ENCODE measurements around the gene DFFA.

DFFA gene

DNA sequence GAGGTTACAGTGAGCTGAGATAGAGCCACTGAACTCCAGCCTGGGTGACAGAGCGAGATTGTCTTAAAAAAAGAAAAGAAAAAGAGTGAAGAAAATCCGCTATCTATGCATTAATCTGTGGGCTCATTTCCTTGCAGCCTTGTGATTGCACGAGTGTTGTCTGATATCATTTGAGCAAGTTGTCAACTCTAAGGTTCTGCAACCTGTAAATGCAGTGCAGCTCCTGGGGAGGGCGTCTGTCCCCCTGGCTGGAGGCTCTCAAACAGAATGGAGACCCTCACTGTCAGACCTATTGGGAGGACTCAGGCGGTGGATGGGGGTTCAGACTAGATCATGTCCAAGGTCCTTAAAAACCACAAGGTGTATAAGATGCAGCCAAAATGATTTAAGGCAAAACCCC, 16.3 kb downstream of the DFFA start:
- no peak for DNase-seq (ENCODE audit: extremely low spot score)
- ChIA-PET POLR2A (interaction anchor here (0.5 kb wide), 1 partner anchor 798 kb away, joined by 10 read pairs; no protein-coding TSS in a partner anchor), CTCF (interaction anchor here (0.6 to 1.3 kb wide), 4 partner anchors 26 to 246 kb away, joined by 3 to 5 read pairs (median 3); partner anchors contain the start of genes CENPS and KIF1B)
- TF ChIP-seq CTCF (IDR thresholded peaks at IDR 0.05; ENCODE audit: control extremely low read depth, extremely low read depth, low read depth, missing control alignments) = no peak

DNA sequence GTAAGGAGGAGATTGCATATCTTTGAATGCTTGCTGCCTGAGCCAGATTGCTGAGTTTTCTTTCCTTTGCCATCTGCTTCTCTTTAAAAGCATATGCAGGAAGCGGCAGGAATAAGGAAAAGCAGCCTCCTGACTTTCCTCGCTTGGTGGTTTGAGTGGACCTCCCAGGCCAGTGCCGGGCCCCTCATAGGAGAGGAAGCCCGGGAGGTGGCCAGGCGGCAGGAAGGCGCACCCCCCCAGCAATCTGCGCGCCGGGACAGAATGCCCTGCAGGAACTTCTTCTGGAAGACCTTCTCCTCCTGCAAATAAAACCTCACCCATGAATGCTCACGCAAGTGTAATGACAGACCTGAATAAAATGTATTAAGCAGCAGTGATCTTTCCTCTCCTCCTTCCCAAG, 21.0 kb downstream of the DFFA start:
- TF ChIP-seq CTCF (IDR thresholded peaks at IDR 0.05; ENCODE audit: control extremely low read depth, extremely low read depth, low read depth, missing control alignments) = no peak
- no peak for DNase-seq (ENCODE audit: extremely low spot score)
- ChIA-PET CTCF (interaction anchor here (1.4 to 2.5 kb wide), 2 partner anchors 21 to 43 kb away, joined by 3 to 9 read pairs; partner anchors contain the start of gene CENPS), POLR2A (no interaction called here)

- DNase-seq (ENCODE audit: extremely low spot score) = no peak
- TF ChIP-seq CTCF (IDR thresholded peaks at IDR 0.05; ENCODE audit: control extremely low read depth, extremely low read depth, low read depth, missing control alignments) = no peak
- ChIA-PET CTCF (interaction anchor here (1.2 to 2.5 kb wide), 2 partner anchors 20 to 43 kb away, joined by 6 to 9 read pairs; partner anchors contain the start of gene CENPS), POLR2A (no interaction called here)
Measured at GRCh38 chr1:10450836-10451235, 21.5 kb downstream of the DFFA start.

DNA sequence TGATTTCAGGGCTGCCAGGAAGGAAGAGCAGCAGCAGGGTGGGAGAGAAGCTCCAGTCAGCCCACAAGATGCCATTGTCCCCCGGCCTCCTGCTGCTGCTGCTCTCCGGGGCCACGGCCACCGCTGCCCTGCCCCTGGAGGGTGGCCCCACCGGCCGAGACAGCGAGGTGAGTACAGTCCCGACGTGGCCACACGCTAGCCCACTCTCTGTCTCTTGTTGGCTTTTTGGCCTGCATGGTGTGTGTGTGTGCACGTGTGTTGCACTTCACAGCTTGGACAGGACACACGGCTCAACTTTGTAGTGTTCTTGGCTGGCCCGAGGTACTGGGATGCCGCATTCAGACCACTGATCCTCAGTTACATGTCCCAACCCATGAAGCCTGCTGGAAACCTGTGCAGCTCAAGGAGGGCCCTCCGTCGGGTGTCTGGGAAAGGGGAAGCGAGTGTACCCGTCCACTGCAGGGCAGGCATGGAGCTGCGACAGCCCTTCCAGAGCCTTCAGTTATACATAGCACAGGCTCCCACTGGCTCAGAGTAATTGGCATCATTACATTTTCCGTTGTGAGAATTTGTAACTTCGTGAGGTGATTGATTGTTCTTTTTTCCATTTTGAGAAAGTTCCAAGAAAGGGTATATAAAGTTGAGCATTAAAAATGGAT, 22.0 kb downstream of the DFFA start:
- no peak for TF ChIP-seq CTCF (IDR thresholded peaks at IDR 0.05; ENCODE audit: control extremely low read depth, extremely low read depth, low read depth, missing control alignments)
- POLR2A ChIA-PET = interaction anchor here (0.6 kb wide), 1 partner anchor 462 kb away, joined by 5 read pairs; no protein-coding TSS in a partner anchor
- CTCF ChIA-PET = interaction anchor here (1.2 to 2.5 kb wide), 2 partner anchors 20 to 44 kb away, joined by 6 to 9 read pairs; partner anchors contain the start of gene CENPS

DNA sequence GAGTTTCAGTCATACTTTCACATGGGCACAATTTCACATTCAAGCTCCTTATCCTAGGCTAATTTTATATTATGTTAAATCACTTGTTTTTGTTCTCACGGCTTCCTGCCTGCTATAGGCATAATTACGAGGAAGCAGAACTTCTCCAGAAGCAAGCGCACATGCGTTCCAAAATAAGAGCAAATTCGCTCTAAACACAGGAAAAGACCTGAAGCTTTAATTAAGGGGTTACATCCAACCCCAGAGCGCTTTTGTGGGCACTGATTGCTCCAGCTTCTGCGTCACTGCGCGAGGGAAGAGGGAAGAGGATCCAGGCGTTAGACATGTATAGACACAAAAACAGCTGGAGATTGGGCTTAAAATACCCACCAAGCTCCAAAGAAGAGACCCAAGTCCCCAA, 22.6 kb downstream of the DFFA start, which contains the start of gene CORT:
TSS of gene CORT (plus strand) at position 281 of the 400 bp plus-strand sequence. CDS start 193 bp downstream, outside the sequence.
- no peak for DNase-seq (ENCODE audit: extremely low spot score)
- CTCF ChIA-PET = interaction anchor here (1.2 kb wide), 1 partner anchor 19 kb away, joined by 6 read pairs; the partner anchor contains the start of gene CENPS
- POLR2A ChIA-PET = interaction anchor here (0.6 kb wide), 1 partner anchor 463 kb away, joined by 5 read pairs; no protein-coding TSS in a partner anchor
- no peak for TF ChIP-seq CTCF (IDR thresholded peaks at IDR 0.05; ENCODE audit: control extremely low read depth, extremely low read depth, low read depth, missing control alignments)

More for the DNA sequence above, 22.0 kb downstream of the DFFA start:
- no peak for DNase-seq (ENCODE audit: extremely low spot score)

DNA sequence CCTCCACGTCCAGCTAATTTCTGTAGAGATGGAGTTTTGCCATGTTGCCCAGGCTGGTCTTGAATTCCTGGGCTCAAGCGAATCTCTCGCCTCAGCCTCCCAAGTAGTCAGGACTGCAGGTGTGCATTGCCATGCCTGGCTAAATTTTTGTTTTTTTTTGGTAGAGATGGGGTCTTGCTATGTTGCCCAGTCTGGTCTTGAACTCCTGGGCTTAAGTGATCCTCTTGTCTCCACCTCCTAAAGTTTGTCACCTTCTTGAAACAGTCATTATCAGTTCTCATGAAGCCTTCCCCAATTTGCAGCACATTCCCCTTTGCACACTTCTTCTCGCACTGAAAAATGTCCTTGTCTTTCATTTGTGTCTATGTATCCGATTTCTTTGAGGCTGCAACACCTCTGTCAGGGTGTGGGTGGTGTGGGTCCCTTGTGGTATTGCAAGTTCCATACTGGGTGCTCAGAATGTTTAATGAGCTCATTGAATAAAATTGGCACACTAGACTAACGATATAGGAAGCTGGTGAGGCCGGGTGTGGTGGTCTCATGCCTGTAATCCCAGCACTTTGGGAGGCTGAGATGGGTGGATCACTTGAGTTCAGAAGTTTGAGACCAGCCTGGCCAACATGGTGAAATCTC, 25.4 kb downstream of the DFFA start:
- no peak for DNase-seq (ENCODE audit: extremely low spot score)
- ChIA-PET CTCF (interaction anchor here (0.8 to 1.4 kb wide), 2 partner anchors 17 to 47 kb away, joined by 3 read pairs; partner anchors contain the start of gene CENPS), POLR2A (interaction anchor here (0.6 kb wide), 1 partner anchor 493 kb away, joined by 7 read pairs; no protein-coding TSS in a partner anchor)
- no peak for TF ChIP-seq CTCF (IDR thresholded peaks at IDR 0.05; ENCODE audit: control extremely low read depth, extremely low read depth, low read depth, missing control alignments)
